Gastrocnemius medialis (tissue), 4 donors: Measurements from ENCODE around the gene CCR4.

Source experiments
- CTCF ChIP-seq, 5 experiments: fragments of 450-650 bp in 3 of 5; fragments of 200-600 bp in 2 of 5; sonication (generic) in 2 of 5; IDR thresholded peaks in 4 of 5; conservative IDR thresholded peaks in 1 of 5; 1 replicate in 4 of 5; 2 replicates in 1 of 5; pipeline ENCODE4 v1.5.1; 2016 to 2019; ENCODE audit warnings: antibody characterized with exemption in 5 of 5, mild to moderate bottlenecking in 3 of 5, moderate library complexity in 3 of 5
- POLR2A ChIP-seq, 2 donors: fragments of 450-650 bp; IDR thresholded peaks; one replicate each; pipeline ENCODE4 v1.6.1; 2017; ENCODE audit warnings: antibody characterized with exemption in 2 of 2, mild to moderate bottlenecking in 2 of 2, moderate library complexity in 2 of 2

GRCh38 chr3:32994045-32994444 lies 42.6 kb downstream of the CCR4 start:
- no peak for TF ChIP-seq CTCF (IDR thresholded peaks at IDR 0.05 in 4 of 5, conservative IDR thresholded peaks at IDR 0.05 in 1 of 5)
- TF ChIP-seq POLR2A (IDR thresholded peaks at IDR 0.05) = no peak
